OCI-LY1 (cell line): Measurements from ENCODE around the gene TBX19.

ENCODE experiments used
- H2AFZ ChIP-seq: fragments of 200-600 bp; sonication (generic), shearing (Covaris generic); 2 replicates; pipeline ENCODE4 v1.6.0; 2014; ENCODE audit warnings: antibody characterized with exemption, mild to moderate bottlenecking, low read length
- H3F3A ChIP-seq: fragments of 200-600 bp; sonication (generic), shearing (Covaris generic); 2 replicates; pipeline ENCODE4 v1.6.0; 2014; ENCODE audit warnings: mild to moderate bottlenecking, antibody characterized with exemption, low read length, moderate library complexity; ENCODE audit not compliant: insufficient read depth
- H3K27ac ChIP-seq: fragments of 200-600 bp; sonication (generic); 2 replicates; pipeline ENCODE4 v1.5.1; 2014; ENCODE audit warnings: low read length, mixed run types, mild to moderate bottlenecking, low read depth; ENCODE audit not compliant: poor library complexity, severe bottlenecking
- H3K27me3 ChIP-seq: fragments of 200-600 bp; sonication (generic); 2 replicates; pipeline ENCODE4 v1.6.0; 2014; ENCODE audit warnings: antibody characterized with exemption, mild to moderate bottlenecking, low read length, moderate library complexity; ENCODE audit not compliant: insufficient read depth
- H3K36me3 ChIP-seq: fragments of 200-600 bp; sonication (generic); 2 replicates; pipeline ENCODE4 v1.6.1; 2014; ENCODE audit warnings: mild to moderate bottlenecking, antibody characterized with exemption, low read length, moderate library complexity, mixed read lengths; ENCODE audit not compliant: insufficient read depth
- H3K4me1 ChIP-seq: fragments of 200-600 bp; sonication (generic); 2 replicates; pipeline ENCODE4 v1.5.1; 2014; ENCODE audit warnings: mild to moderate bottlenecking, low read length, moderate library complexity; ENCODE audit not compliant: insufficient read depth, severe bottlenecking
- H3K4me2 ChIP-seq: fragments of 200-600 bp; sonication (generic), shearing (Covaris generic); 2 replicates; pipeline ENCODE4 v1.6.1; 2014; ENCODE audit warnings: low read length
- H3K4me3 ChIP-seq: fragments of 200-600 bp; sonication (generic); 2 replicates; pipeline ENCODE4 v1.5.1; 2014; ENCODE audit warnings: low read length, low read depth, mild to moderate bottlenecking, mixed read lengths; ENCODE audit not compliant: poor library complexity, severe bottlenecking
- H3K79me2 ChIP-seq: fragments of 200-600 bp; shearing (Covaris generic); 2 replicates; pipeline ENCODE4 v1.6.1; 2016; ENCODE audit warnings: mixed run types, low read length, mixed read lengths; ENCODE audit not compliant: insufficient read depth
- H3K9ac ChIP-seq: fragments of 200-600 bp; sonication (generic), shearing (Covaris generic); 2 replicates; pipeline ENCODE4 v1.6.1; 2014; ENCODE audit warnings: mild to moderate bottlenecking, low read length, mixed read lengths
- H3K9me2 ChIP-seq: fragments of 200-600 bp; sonication (generic), shearing (Covaris generic); 2 replicates; pipeline ENCODE4 v1.6.1; 2014; ENCODE audit warnings: low read depth, mild to moderate bottlenecking, low read length, mixed read lengths
- H3K9me3 ChIP-seq: fragments of 200-600 bp; shearing (Covaris generic); 2 replicates; pipeline ENCODE4 v1.6.1; 2014; ENCODE audit warnings: low read length, mixed read lengths
- H4K20me1 ChIP-seq: fragments of 200-600 bp; sonication (generic), shearing (Covaris generic); 2 replicates; pipeline ENCODE4 v1.6.0; 2016; ENCODE audit warnings: mild to moderate bottlenecking, low read length; ENCODE audit not compliant: insufficient read depth
- CTCF ChIP-seq: fragments of 200-600 bp; sonication (generic), shearing (Covaris generic); IDR thresholded peaks from 2 replicates; pipeline ENCODE4 v1.5.1; 2017; ENCODE audit warnings: mild to moderate bottlenecking, antibody characterized with exemption, low read length, moderate library complexity, mixed read lengths
- EZH2 ChIP-seq: fragments of 200-600 bp; sonication (generic), shearing (Covaris generic); IDR thresholded peaks from 2 replicates; pipeline ENCODE4 v1.8.0; 2017; ENCODE audit warnings: borderline replicate concordance, mixed run types, mild to moderate bottlenecking, antibody characterized with exemption, low read length, moderate library complexity, mixed read lengths

TBX19 gene

GRCh38 chr1:168279253-168279652, 1.4 kb upstream of the TBX19 start:
- Histone ChIP-seq H3K9me2 (no peaks in the 10 kb centered on the region), H2AFZ (no peak overlapping the region), H3K4me3 (no peak overlapping the region), H4K20me1 (no peaks in the 10 kb centered on the region), H3K36me3 (no peaks in the 10 kb centered on the region), H3K4me1 (no peaks in the 10 kb centered on the region), H3K4me2 (no peak overlapping the region), H3K9ac (no peak overlapping the region), H3F3A (no peaks in the 10 kb centered on the region), H3K9me3 (no peaks in the 10 kb centered on the region), H3K27me3 (no peaks in the 10 kb centered on the region), H3K27ac (no peak overlapping the region), H3K79me2 (no peaks in the 10 kb centered on the region)
- TF ChIP-seq EZH2 = no peak
- TF ChIP-seq CTCF = no peak

GRCh38 chr1:168281603-168282325, 1.1 kb downstream of the TBX19 start:
- no peaks in the 10 kb centered on the region for H3F3A ChIP-seq
- H3K27me3 ChIP-seq = no peaks in the 10 kb centered on the region
- no peak overlapping the region for H2AFZ ChIP-seq
- TF ChIP-seq CTCF = no peak
- TF ChIP-seq EZH2 = no peak
- no peak overlapping the region for H3K4me2 ChIP-seq
- H3K27ac ChIP-seq = no peak overlapping the region
- no peaks in the 10 kb centered on the region for H3K79me2 ChIP-seq
- H3K36me3 ChIP-seq = no peaks in the 10 kb centered on the region
- H3K4me3 ChIP-seq = no peak overlapping the region
- no peaks in the 10 kb centered on the region for H3K9me2 ChIP-seq
- H3K9ac ChIP-seq = no peak overlapping the region
- no peaks in the 10 kb centered on the region for H3K9me3 ChIP-seq
- H4K20me1 ChIP-seq = no peaks in the 10 kb centered on the region
- H3K4me1 ChIP-seq = no peaks in the 10 kb centered on the region

- no peaks in the 10 kb centered on the region for H3K9me2 ChIP-seq
- H3F3A ChIP-seq = no peaks in the 10 kb centered on the region
- H4K20me1 ChIP-seq = no peaks in the 10 kb centered on the region
- no peaks in the 10 kb centered on the region for H3K4me1 ChIP-seq
- TF ChIP-seq EZH2 (no peak), CTCF (no peak)
- H3K4me3 ChIP-seq = no peak overlapping the region
- no peaks in the 10 kb centered on the region for H3K79me2 ChIP-seq
- no peaks in the 10 kb centered on the region for H3K27me3 ChIP-seq
- H3K9ac ChIP-seq = no peak overlapping the region
- H3K9me3 ChIP-seq = no peaks in the 10 kb centered on the region
- no peak overlapping the region for H3K4me2 ChIP-seq
- no peak overlapping the region for H3K27ac ChIP-seq
- no peaks in the 10 kb centered on the region for H3K36me3 ChIP-seq
- no peak overlapping the region for H2AFZ ChIP-seq
Observed at GRCh38 chr1:168285521-168285790, 4.8 kb downstream of the TBX19 start.
